ENCODE results near the gene EYA3. TPM values are rescaled to one million over a fixed set of nuclear protein-coding genes. Genes with fewer than 3 reads are reported as not detected.

Gene EYA3
- total RNA-seq, 1 donor from 2014 or later: 22.1 TPM

DNA sequence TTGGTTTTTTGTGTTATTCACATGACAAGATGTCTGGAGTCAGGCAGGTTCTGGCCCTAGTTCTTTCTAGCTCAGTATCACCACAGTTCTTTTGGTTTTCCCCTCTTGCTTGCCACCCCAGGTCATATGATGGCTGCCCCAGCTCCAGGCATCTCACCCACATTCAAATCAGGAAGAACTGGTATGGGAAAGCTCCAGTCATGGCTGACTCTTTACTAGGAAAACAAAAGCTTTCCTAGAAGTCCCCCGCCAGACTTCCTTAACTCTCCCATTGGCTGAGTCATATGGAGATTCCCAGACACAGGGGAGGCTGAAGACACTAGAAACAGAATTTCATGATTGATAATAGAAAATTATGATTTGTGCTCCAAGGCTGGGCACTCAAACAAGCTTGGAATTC, 22.1 kb upstream of the EYA3 start:
- peak overlapping the region; percentile 12 for H3K4me2 ChIP-seq (ENCODE audit: low read length)
- Mint-ChIP-seq H3K9me3 (ENCODE audit: unreplicated experiment) (peaks cover 2% of the 10 kb centered on the region), H3K27ac (ENCODE audit: unreplicated experiment) (peak overlapping the region; percentile 94), H3K4me3 (ENCODE audit: unreplicated experiment) (no peak overlapping the region), H3K36me3 (ENCODE audit: low read depth, unreplicated experiment) (no peaks in the 10 kb centered on the region), H3K27me3 (ENCODE audit: low read depth, unreplicated experiment) (no peaks in the 10 kb centered on the region), H3K4me1 (ENCODE audit: low read depth, unreplicated experiment) (peaks cover 13% of the 10 kb centered on the region)
- H3K27me3 ChIP-seq (ENCODE audit: insufficient read depth, low read length): no peaks in the 10 kb centered on the region
- H3K79me2 ChIP-seq (ENCODE audit: insufficient read depth, low read length): no peaks in the 10 kb centered on the region
- peak overlapping the region; percentile 53 for H2AFZ ChIP-seq (ENCODE audit: low read depth, low read length)
- no peak for FAIRE-seq
- H3K36me3 ChIP-seq (ENCODE audit: insufficient read depth, low read length): no peaks in the 10 kb centered on the region
- no peaks in the 10 kb centered on the region for H4K20me1 ChIP-seq (ENCODE audit: insufficient read depth, low read length)
- TF ChIP-seq EZH2 (IDR thresholded peaks at IDR 0.05; ENCODE audit: insufficient read depth, low read length): no peak
- TF ChIP-seq, protein P1, sequence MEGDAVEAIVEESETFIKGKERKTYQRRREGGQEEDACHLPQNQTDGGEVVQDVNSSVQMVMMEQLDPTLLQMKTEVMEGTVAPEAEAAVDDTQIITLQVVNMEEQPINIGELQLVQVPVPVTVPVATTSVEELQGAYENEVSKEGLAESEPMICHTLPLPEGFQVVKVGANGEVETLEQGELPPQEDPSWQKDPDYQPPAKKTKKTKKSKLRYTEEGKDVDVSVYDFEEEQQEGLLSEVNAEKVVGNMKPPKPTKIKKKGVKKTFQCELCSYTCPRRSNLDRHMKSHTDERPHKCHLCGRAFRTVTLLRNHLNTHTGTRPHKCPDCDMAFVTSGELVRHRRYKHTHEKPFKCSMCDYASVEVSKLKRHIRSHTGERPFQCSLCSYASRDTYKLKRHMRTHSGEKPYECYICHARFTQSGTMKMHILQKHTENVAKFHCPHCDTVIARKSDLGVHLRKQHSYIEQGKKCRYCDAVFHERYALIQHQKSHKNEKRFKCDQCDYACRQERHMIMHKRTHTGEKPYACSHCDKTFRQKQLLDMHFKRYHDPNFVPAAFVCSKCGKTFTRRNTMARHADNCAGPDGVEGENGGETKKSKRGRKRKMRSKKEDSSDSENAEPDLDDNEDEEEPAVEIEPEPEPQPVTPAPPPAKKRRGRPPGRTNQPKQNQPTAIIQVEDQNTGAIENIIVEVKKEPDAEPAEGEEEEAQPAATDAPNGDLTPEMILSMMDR (IDR thresholded peaks at IDR 0.05; ENCODE audit: insufficient read depth, low read depth, low read length): no peak
- DNase-seq (ENCODE audit: low read depth): peak; percentile 26
- H3K9me3 ChIP-seq (ENCODE audit: insufficient read depth, low read depth, low read length): no peaks in the 10 kb centered on the region
- H3K4me1 ChIP-seq (ENCODE audit: insufficient read depth, low read length): peaks cover 20% of the 10 kb centered on the region
- H3K27ac ChIP-seq (ENCODE audit: low read depth, low read length): no peak overlapping the region
- H3K4me3 ChIP-seq (ENCODE audit: insufficient read depth, low read depth, low read length): no peak overlapping the region
- H3K9ac ChIP-seq (ENCODE audit: low read length): no peak overlapping the region

DNA sequence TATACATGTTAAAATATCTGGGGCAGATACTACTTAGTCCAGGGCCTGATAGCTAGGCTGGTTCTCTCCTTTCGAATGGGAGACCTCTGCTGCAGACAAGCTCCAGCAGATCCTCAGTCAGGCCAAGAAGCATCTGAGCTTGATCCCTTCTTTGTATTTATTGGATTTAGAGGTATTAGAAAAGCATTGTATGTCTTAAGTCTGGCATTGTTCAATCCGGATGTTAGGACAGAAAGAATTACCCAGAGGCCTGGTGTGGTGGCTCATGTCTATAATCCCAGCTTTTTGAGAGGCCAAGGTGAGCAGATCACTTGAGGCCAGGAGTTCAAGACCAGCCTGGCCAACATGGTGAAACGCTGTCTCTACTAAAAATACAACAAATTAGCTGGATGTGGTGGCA, 21.2 kb upstream of the EYA3 start:
- no peak overlapping the region for H3K27ac Mint-ChIP-seq (ENCODE audit: unreplicated experiment)
- no peak overlapping the region for H2AFZ ChIP-seq (ENCODE audit: low read depth, low read length)
- H3K4me3 ChIP-seq (ENCODE audit: insufficient read depth, low read depth, low read length): no peak overlapping the region
- peaks cover 26% of the 10 kb centered on the region for H3K4me1 ChIP-seq (ENCODE audit: insufficient read depth, low read length)
- no peak overlapping the region for H3K4me2 ChIP-seq (ENCODE audit: low read length)
- FAIRE-seq (no peak), DNase-seq (ENCODE audit: low read depth) (no peak)
- H3K27ac ChIP-seq (ENCODE audit: low read depth, low read length): no peak overlapping the region
- H3K9ac ChIP-seq (ENCODE audit: low read length): no peak overlapping the region
- H3K36me3 ChIP-seq (ENCODE audit: insufficient read depth, low read length): no peaks in the 10 kb centered on the region
- H3K27me3 Mint-ChIP-seq (ENCODE audit: low read depth, unreplicated experiment): no peaks in the 10 kb centered on the region
- peaks cover 2% of the 10 kb centered on the region for H3K9me3 Mint-ChIP-seq (ENCODE audit: unreplicated experiment)
- H3K4me1 Mint-ChIP-seq (ENCODE audit: low read depth, unreplicated experiment): peaks cover 17% of the 10 kb centered on the region
- no peaks in the 10 kb centered on the region for H3K79me2 ChIP-seq (ENCODE audit: insufficient read depth, low read length)
- H3K4me3 Mint-ChIP-seq (ENCODE audit: unreplicated experiment): no peak overlapping the region
- H3K36me3 Mint-ChIP-seq (ENCODE audit: low read depth, unreplicated experiment): no peaks in the 10 kb centered on the region
- no peaks in the 10 kb centered on the region for H4K20me1 ChIP-seq (ENCODE audit: insufficient read depth, low read length)
- H3K9me3 ChIP-seq (ENCODE audit: insufficient read depth, low read depth, low read length): no peaks in the 10 kb centered on the region
- no peaks in the 10 kb centered on the region for H3K27me3 ChIP-seq (ENCODE audit: insufficient read depth, low read length)
- TF ChIP-seq EZH2 (IDR thresholded peaks at IDR 0.05; ENCODE audit: insufficient read depth, low read length): no peak
- TF ChIP-seq, protein P1 (IDR thresholded peaks at IDR 0.05; ENCODE audit: insufficient read depth, low read depth, low read length): no peak

DNA sequence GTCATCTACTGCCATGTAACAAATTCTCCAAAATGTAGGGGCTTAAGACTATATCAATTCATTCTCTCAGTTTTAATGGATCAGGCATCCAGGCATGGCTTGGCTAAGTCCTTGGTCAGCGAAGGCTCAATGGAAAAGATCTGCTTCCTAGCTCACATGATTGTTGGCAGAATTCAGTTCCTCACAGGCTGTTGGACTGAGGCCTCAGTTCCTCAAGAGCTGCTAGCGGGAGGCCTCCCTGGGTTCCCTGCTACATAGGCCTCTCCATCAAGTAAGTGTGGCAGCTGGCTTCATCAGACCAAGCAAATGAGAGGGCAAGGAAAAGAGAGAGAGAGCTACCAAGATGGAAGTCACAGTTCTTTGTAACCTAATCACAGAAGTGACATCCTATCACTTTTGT, 19.6 kb upstream of the EYA3 start:
- H3K4me2 ChIP-seq (ENCODE audit: low read length): no peak overlapping the region
- no peak overlapping the region for H3K27ac ChIP-seq (ENCODE audit: low read depth, low read length)
- peaks cover 24% of the 10 kb centered on the region for H3K4me1 ChIP-seq (ENCODE audit: insufficient read depth, low read length)
- no peak overlapping the region for H3K9ac ChIP-seq (ENCODE audit: low read length)
- no peaks in the 10 kb centered on the region for H3K79me2 ChIP-seq (ENCODE audit: insufficient read depth, low read length)
- H3K36me3 ChIP-seq (ENCODE audit: insufficient read depth, low read length): no peaks in the 10 kb centered on the region
- no peaks in the 10 kb centered on the region for H4K20me1 ChIP-seq (ENCODE audit: insufficient read depth, low read length)
- peaks cover 2% of the 10 kb centered on the region for H3K9me3 Mint-ChIP-seq (ENCODE audit: unreplicated experiment)
- no peak overlapping the region for H3K4me3 ChIP-seq (ENCODE audit: insufficient read depth, low read depth, low read length)
- no peak overlapping the region for H3K27ac Mint-ChIP-seq (ENCODE audit: unreplicated experiment)
- peaks cover 15% of the 10 kb centered on the region for H3K4me1 Mint-ChIP-seq (ENCODE audit: low read depth, unreplicated experiment)
- H3K27me3 ChIP-seq (ENCODE audit: insufficient read depth, low read length): no peaks in the 10 kb centered on the region
- H3K4me3 Mint-ChIP-seq (ENCODE audit: unreplicated experiment): no peak overlapping the region
- DNase-seq (ENCODE audit: low read depth): no peak
- H3K9me3 ChIP-seq (ENCODE audit: insufficient read depth, low read depth, low read length): no peaks in the 10 kb centered on the region
- H3K27me3 Mint-ChIP-seq (ENCODE audit: low read depth, unreplicated experiment): no peaks in the 10 kb centered on the region
- H2AFZ ChIP-seq (ENCODE audit: low read depth, low read length): no peak overlapping the region
- TF ChIP-seq EZH2 (IDR thresholded peaks at IDR 0.05; ENCODE audit: insufficient read depth, low read length): no peak
- no peaks in the 10 kb centered on the region for H3K36me3 Mint-ChIP-seq (ENCODE audit: low read depth, unreplicated experiment)
- no peak for FAIRE-seq
